Uterus (tissue), 2 donors: Measurements from ENCODE around the gene SRRM1.

ENCODE experiments used
- CTCF ChIP-seq, 4 experiments: fragments of 200-600 bp in 2 of 4; fragments of 450-650 bp in 2 of 4; sonication (generic) in 2 of 4; IDR thresholded peaks; one replicate each; pipeline ENCODE4 v1.5.1; 2016 to 2019; ENCODE audit warnings: antibody characterized with exemption in 4 of 4, mild to moderate bottlenecking in 2 of 4, moderate library complexity in 1 of 4
- POLR2A ChIP-seq, 2 donors: fragments of 450-650 bp; IDR thresholded peaks; one replicate each; pipeline ENCODE4 v1.6.1; 2016; ENCODE audit warnings: antibody characterized with exemption in 2 of 2, mild to moderate bottlenecking in 1 of 2, moderate library complexity in 1 of 2

- no peak for TF ChIP-seq CTCF (IDR thresholded peaks at IDR 0.05)
- no peak for TF ChIP-seq POLR2A (IDR thresholded peaks at IDR 0.05)
Measured at GRCh38 chr1:24673341-24673740, 30.2 kb downstream of the SRRM1 start.
